Measurements from ENCODE around the gene CD28.

The CD28 gene

DNA sequence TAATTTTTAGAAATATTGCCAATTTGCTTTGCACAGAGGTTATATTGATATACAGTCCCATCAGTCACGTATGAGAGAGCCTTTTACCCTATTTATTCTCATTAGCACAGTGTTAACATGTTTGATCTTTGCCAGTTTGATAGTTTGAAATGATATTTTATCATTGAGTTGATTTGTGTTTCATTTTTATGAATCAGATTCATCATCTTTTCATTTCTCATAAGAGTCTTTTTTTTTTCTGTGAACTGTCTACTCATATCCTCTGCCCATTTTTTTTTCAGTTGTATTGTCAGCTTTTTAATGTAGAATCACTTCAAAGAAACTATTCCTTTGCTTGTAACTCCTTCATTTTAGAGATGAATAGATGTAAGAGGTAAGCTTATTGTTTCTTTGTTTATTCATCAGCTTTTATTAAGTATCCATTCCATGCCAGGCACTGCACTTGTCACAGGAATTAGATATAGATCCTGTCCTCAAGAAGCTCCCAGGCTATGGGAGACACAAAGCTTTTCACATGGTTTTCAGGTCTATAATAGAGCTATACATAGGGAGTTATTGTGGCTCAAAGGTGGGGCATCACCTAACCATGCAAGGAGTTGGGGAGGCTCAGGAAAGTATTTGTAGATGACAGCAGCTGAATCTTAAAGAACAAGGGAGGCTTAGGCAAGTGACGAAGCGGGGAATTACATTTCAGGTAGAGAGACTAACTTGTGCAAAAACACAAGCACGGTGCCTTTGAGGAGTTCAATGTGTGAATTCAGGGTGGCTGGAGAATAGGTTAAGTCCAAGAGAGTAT is 42.1 kb downstream of the CD28 start:
- TF ChIP-seq, protein P1, sequence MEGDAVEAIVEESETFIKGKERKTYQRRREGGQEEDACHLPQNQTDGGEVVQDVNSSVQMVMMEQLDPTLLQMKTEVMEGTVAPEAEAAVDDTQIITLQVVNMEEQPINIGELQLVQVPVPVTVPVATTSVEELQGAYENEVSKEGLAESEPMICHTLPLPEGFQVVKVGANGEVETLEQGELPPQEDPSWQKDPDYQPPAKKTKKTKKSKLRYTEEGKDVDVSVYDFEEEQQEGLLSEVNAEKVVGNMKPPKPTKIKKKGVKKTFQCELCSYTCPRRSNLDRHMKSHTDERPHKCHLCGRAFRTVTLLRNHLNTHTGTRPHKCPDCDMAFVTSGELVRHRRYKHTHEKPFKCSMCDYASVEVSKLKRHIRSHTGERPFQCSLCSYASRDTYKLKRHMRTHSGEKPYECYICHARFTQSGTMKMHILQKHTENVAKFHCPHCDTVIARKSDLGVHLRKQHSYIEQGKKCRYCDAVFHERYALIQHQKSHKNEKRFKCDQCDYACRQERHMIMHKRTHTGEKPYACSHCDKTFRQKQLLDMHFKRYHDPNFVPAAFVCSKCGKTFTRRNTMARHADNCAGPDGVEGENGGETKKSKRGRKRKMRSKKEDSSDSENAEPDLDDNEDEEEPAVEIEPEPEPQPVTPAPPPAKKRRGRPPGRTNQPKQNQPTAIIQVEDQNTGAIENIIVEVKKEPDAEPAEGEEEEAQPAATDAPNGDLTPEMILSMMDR (IDR thresholded peaks at IDR 0.05; ENCODE audit: low read depth, low read length): no peak
- in situ Hi-C loops (cut with HindIII; ENCODE audit: low sequenced_read_pairs): no loop called here
- no peak overlapping the region for H3K4me3 ChIP-seq (ENCODE audit: low read depth, low read length)
- DNase-seq (ENCODE audit: low read depth, low spot score): no peak

DNA sequence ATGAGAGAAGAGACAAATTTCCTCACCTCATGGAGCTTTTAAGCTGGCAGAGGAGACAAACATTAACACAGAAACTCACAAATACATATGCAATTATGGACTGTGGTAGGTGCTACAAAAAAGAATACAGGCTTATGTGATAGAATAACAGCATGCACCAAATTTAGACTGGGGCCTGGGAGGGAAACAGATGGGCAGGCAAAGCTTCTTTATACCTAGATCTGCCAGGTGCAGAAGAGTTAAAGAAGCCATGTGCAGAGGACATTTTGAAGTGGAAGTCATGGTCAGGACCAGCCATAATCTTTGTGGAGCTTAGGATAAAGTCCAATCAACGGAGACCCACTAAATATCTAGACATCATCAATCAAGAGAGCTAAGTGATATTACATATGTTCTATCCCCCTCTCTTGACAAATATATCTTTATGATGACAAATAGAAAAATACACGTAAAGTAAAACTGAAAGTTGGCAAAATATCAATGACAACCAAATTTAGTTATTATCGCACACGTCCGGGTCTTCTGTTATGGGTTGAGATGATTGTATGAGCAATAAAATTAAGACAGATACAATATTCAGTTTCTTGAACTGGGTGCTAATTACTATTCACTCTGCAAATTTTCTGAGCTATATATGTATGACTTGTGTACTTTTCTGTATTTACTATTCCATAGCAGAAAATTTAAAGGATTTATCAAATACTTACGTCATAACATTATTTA is 44.1 kb downstream of the CD28 start:
- in situ Hi-C loops (cut with HindIII; ENCODE audit: low sequenced_read_pairs): no loop called here
- TF ChIP-seq, protein P1 (IDR thresholded peaks at IDR 0.05; ENCODE audit: low read depth, low read length): no peak
- no peak overlapping the region for H3K4me3 ChIP-seq (ENCODE audit: low read depth, low read length)
- no peak for DNase-seq (ENCODE audit: low read depth, low spot score)

DNA sequence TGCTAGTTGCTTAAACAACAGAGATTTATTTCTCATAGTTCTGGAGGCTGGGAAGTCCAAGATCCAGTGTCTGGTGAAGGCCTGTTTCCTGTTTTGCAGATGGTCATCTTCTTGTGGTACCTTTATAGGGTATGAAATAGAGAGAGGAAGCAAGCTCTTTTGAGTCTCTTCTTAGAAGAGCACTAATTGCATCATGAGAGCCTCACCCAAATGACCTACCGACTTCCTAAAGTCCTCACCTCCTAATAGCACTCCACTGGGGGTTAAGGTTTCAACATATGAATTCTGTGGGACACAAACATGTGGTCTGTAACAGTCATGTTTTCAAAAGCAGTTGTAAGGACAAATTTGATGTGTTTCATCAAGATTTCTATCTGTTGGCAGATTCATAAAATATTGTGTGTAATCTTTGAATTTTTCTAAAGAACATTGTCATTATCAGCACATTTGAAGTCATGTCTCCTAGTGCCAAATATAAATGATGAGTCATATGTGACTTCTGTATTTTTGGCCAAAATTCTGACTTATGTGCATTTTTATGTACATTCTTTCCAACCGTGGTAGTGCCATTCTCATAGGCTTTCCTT is 45.3 kb downstream of the CD28 start:
- peak; percentile 29 for DNase-seq (ENCODE audit: low read depth, low spot score)
- in situ Hi-C loops (cut with HindIII; ENCODE audit: low sequenced_read_pairs): no loop called here
- TF ChIP-seq, protein P1 (IDR thresholded peaks at IDR 0.05; ENCODE audit: low read depth, low read length): no peak

DNA sequence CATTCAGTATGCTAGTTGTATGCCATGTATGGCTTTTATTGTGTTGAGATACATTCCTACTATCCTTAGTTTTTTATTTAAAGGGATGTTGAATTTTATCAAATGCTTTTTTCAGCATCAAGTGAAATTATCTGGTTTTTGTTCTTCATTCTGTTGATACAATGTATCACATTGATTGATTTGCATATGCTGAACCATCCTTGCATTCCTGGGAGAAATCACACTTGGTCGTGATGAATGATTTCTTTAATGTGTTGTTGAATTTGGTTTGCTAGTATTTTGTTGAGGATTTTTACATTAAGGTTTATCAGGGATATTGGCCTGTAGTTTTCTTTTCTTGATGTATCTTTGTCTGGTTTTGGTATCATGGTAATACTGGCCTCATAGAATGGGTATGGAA is 49.7 kb downstream of the CD28 start:
- no peak for DNase-seq (ENCODE audit: low read depth, low spot score)

More for the DNA sequence above, 45.3 kb downstream of the CD28 start:
- H3K4me3 ChIP-seq (ENCODE audit: low read depth, low read length): no peak overlapping the region

DNA sequence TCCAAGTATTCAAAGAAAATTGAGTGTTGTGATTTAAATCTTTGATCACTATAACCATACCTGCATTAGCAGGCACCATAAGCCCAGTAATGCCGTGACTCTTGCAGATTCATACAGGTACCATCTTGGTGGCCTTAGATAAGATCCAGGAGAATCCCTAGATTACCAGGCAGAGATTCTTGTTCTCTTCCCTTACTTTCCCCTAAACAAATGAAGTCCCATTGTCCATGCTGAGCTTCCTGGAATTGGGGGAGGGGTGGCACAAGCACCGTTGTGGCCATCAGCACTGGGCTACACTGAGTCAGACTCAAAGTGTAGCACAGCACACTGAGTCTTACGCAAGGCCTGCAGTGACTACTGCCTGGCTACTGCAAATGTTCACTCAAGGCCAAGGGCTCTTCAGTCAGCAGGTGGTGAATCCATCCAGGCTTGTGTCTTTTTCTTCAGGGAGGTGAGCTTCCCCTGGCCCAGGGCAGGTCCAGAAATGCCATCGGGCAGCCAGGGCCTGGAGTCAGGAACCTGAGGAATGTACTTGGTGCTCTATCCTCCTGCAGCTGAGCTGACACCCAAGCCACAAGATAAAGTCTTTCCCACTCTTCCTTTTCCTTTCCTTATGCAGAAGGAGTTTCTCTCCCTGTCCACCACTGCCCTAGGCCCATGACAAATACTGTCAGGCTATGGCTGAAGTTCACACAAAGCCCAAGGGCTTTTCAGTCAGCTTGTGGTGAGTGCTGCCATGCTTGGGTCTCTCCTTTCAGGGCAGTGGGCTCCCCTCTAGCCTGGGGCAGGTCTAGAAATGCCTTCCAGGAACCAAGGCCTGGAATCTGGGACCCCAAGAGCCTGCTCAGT is 52.6 kb downstream of the CD28 start:
- TF ChIP-seq, protein P1 (IDR thresholded peaks at IDR 0.05; ENCODE audit: low read depth, low read length): no peak
- in situ Hi-C loops (cut with HindIII; ENCODE audit: low sequenced_read_pairs): no loop called here
- no peak overlapping the region for H3K4me3 ChIP-seq (ENCODE audit: low read depth, low read length)
- peak; percentile 67 for DNase-seq (ENCODE audit: low read depth, low spot score)

More for the DNA sequence above, 49.7 kb downstream of the CD28 start:
- H3K4me3 ChIP-seq (ENCODE audit: low read depth, low read length): no peak overlapping the region
- TF ChIP-seq, protein P1 (IDR thresholded peaks at IDR 0.05; ENCODE audit: low read depth, low read length): no peak
- in situ Hi-C loops (cut with HindIII; ENCODE audit: low sequenced_read_pairs): no loop called here
